Thyroid gland (tissue), 4 donors: Measurements from ENCODE around the gene ANKRD53.

Experiments
- POLR2A ChIP-seq, 2 donors: fragments of 450-650 bp; IDR thresholded peaks; one replicate each; pipeline ENCODE4 v1.6.1; 2017; ENCODE audit warnings: antibody characterized with exemption in 2 of 2, mild to moderate bottlenecking in 2 of 2, moderate library complexity in 1 of 2
- TF ChIP-seq, protein P1 (sequence below), 6 experiments: fragments of 200-600 bp in 3 of 6; fragments of 450-650 bp in 3 of 6; sonication (generic) in 3 of 6; IDR thresholded peaks; one replicate each; pipeline ENCODE4 v1.5.1; 2016 to 2019; ENCODE audit warnings: antibody characterized with exemption in 6 of 6, mild to moderate bottlenecking in 2 of 6, inconsistent platforms in 1 of 6, moderate library complexity in 1 of 6

DNA sequence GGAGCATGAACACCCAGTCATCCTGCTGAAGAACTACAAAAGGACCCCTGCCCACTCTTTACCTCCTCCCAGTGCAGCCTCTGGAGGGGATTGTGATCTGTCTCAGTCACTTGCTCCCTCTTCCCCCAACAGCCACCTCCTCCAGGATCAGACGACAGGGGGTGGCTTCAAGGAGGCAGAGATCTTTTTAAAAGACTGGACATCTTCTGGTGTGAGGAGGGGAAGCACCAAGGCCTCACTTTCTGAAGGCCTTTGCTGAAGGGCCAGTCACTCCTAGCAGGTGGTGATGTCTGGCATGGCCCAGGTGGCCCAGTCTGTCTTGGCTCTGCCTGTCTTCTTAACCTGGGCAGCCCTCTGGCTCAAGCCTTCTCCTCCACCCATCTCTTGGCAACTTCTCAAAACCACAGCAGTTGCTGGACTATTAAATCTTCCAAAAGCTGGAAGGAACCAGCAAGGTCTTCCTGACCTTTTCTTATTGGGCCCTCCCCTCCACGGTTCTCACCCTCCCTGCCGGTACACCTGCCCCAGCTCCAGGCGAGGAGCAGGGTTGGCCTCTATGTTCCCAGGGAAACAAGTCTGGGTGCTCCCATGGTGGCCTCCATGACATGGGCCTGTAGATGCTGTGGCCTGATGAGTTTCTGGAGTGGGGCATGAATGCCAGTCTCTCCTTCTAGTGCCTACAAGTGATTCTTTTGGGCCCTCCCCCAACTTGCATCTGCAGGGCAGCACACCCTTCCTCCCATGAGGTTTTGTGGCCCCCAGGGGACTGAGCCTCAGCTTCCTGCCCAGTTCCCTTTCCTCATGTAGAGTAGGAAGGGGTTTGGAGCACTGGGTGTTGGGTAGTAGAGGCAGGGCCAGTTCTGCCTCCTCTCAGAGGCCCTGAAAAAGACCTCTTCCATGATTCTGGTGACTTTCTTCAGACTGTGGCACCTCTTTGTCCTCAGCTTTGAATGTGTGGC lies 47.8 kb upstream of the ANKRD53 start:
- TF ChIP-seq, protein P1, sequence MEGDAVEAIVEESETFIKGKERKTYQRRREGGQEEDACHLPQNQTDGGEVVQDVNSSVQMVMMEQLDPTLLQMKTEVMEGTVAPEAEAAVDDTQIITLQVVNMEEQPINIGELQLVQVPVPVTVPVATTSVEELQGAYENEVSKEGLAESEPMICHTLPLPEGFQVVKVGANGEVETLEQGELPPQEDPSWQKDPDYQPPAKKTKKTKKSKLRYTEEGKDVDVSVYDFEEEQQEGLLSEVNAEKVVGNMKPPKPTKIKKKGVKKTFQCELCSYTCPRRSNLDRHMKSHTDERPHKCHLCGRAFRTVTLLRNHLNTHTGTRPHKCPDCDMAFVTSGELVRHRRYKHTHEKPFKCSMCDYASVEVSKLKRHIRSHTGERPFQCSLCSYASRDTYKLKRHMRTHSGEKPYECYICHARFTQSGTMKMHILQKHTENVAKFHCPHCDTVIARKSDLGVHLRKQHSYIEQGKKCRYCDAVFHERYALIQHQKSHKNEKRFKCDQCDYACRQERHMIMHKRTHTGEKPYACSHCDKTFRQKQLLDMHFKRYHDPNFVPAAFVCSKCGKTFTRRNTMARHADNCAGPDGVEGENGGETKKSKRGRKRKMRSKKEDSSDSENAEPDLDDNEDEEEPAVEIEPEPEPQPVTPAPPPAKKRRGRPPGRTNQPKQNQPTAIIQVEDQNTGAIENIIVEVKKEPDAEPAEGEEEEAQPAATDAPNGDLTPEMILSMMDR (IDR thresholded peaks at IDR 0.05), result no peak
- TF ChIP-seq POLR2A (IDR thresholded peaks at IDR 0.05), result no peak
